Measurements from ENCODE around the gene MAGOH. TPM values are rescaled to one million over a fixed set of nuclear protein-coding genes. Genes with fewer than 3 reads are reported as not detected.

The MAGOH gene
- polyA plus RNA-seq, 1 of the 3 experiments (the other 2 are of a cell fraction): 26.5 TPM

GRCh38 chr1:53220962-53221286, 17.4 kb downstream of the MAGOH start:
- TF ChIP-seq, protein P1, sequence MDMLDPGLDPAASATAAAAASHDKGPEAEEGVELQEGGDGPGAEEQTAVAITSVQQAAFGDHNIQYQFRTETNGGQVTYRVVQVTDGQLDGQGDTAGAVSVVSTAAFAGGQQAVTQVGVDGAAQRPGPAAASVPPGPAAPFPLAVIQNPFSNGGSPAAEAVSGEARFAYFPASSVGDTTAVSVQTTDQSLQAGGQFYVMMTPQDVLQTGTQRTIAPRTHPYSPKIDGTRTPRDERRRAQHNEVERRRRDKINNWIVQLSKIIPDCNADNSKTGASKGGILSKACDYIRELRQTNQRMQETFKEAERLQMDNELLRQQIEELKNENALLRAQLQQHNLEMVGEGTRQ (IDR thresholded peaks at IDR 0.05; ENCODE audit: borderline replicate concordance, low read depth, low read length): no peak
- TF ChIP-seq MAX (IDR thresholded peaks at IDR 0.05; ENCODE audit: low read depth) (no peak), RFX5 (IDR thresholded peaks at IDR 0.05; ENCODE audit: low read length) (no peak), NRF1 (IDR thresholded peaks at IDR 0.05; ENCODE audit: low read depth, low read length) (no peak), YY1 (IDR thresholded peaks at IDR 0.05; ENCODE audit: low read depth) (no peak), TCF12 (IDR thresholded peaks at IDR 0.05) (no peak), CHD2 (IDR thresholded peaks at IDR 0.05; ENCODE audit: low read length, partially characterized antibody) (no peak), ELF1 (IDR thresholded peaks at IDR 0.05) (no peak), RXRA (IDR thresholded peaks at IDR 0.05; ENCODE audit: borderline replicate concordance, low read depth) (no peak), EP300 (IDR thresholded peaks at IDR 0.05; ENCODE audit: borderline replicate concordance in 1 of 2, low read depth in 1 of 2, low read length in 1 of 2) (no peak), MXI1 (IDR thresholded peaks at IDR 0.05; ENCODE audit: low read depth, low read length) (no peak), JUND (IDR thresholded peaks at IDR 0.05) (no peak), PBX3 (IDR thresholded peaks at IDR 0.05) (no peak), RAD21 (IDR thresholded peaks at IDR 0.05; ENCODE audit: low read length) (no peak), SIN3A (IDR thresholded peaks at IDR 0.05; ENCODE audit: borderline replicate concordance, low read depth, low read length) (no peak), MEF2A (IDR thresholded peaks at IDR 0.05; ENCODE audit: borderline replicate concordance, low read depth) (no peak), FOSL2 (IDR thresholded peaks at IDR 0.05; ENCODE audit: borderline replicate concordance, low read depth) (no peak), NFIC (IDR thresholded peaks at IDR 0.05; ENCODE audit: borderline replicate concordance) (no peak)
- TF ChIP-seq, protein P2, sequence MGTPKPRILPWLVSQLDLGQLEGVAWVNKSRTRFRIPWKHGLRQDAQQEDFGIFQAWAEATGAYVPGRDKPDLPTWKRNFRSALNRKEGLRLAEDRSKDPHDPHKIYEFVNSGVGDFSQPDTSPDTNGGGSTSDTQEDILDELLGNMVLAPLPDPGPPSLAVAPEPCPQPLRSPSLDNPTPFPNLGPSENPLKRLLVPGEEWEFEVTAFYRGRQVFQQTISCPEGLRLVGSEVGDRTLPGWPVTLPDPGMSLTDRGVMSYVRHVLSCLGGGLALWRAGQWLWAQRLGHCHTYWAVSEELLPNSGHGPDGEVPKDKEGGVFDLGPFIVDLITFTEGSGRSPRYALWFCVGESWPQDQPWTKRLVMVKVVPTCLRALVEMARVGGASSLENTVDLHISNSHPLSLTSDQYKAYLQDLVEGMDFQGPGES (IDR thresholded peaks at IDR 0.05; ENCODE audit: low read depth, low read length): no peak
- ChIA-PET CTCF (interaction anchor here (0.8 to 1.4 kb wide), 2 partner anchors 17 to 173 kb away, joined by 3 read pairs; partner anchors contain the start of gene MAGOH), POLR2A (interaction anchor here (1.0 kb wide), 1 partner anchor 18 kb away, joined by 3 read pairs; the partner anchor contains the start of gene MAGOH)
- 33% methylated on average over 3 of the region's 3 CpGs for WGBS (ENCODE audit: low lambda C conversion rate)
- H2AFZ ChIP-seq (ENCODE audit: low read depth): peak overlapping the region; percentile 77
- H3K27me3 ChIP-seq (ENCODE audit: insufficient read depth): no peaks in the 10 kb centered on the region
- peak overlapping the region; percentile 89 for H3K4me2 ChIP-seq
- H4K20me1 ChIP-seq (ENCODE audit: insufficient read depth): no peaks in the 10 kb centered on the region
- H3K79me2 ChIP-seq (ENCODE audit: insufficient read depth): peaks cover 17% of the 10 kb centered on the region; the same call in 1 of the 2 replicates
- no peaks in the 10 kb centered on the region for H3K9me3 ChIP-seq
- peaks cover 4% of the 10 kb centered on the region for H3F3A ChIP-seq (replicated peaks; ENCODE audit: insufficient read depth)
- peak overlapping the region; percentile 63 to 77 for H3K4me3 ChIP-seq (ENCODE audit: low read depth in 2 of 2, low read length in 1 of 2)
- peak; percentile 14 for DNase-seq
- peaks cover 16% of the 10 kb centered on the region in 2 experiments; a peak in 2 of 4 replicates for H3K4me1 ChIP-seq (ENCODE audit: control insufficient read depth in 1 of 2, insufficient read depth in 2 of 2, low read depth in 1 of 2, low read length in 1 of 2)
- H3K27ac ChIP-seq (ENCODE audit: low read depth in 2 of 2, low read length in 1 of 2): peak overlapping the region; percentile 87 to 94
- peak overlapping the region; percentile 84 for H3K9ac ChIP-seq
- H3K9me2 ChIP-seq: no peaks in the 10 kb centered on the region
- peaks cover 12 to 27% of the 10 kb centered on the region in 2 experiments for H3K36me3 ChIP-seq (replicated peaks in 1 of 2; ENCODE audit: control insufficient read depth in 1 of 2, insufficient read depth in 2 of 2, low read length in 1 of 2)
